Measurements from ENCODE around the gene SYNPR.

The SYNPR gene

GRCh38 chr3:63304421-63304820, 26.3 kb downstream of the SYNPR start:
- no peak for DNase-seq (ENCODE audit: low spot score)

- no peak for DNase-seq (ENCODE audit: low spot score)
These were observed 30.0 kb downstream of the SYNPR start for GRCh38 chr3:63308072-63308471.

- no peak for DNase-seq (ENCODE audit: low spot score)
These were observed 31.7 kb downstream of the SYNPR start for GRCh38 chr3:63309768-63310167.

- DNase-seq (ENCODE audit: low spot score): no peak
These were observed 45.7 kb downstream of the SYNPR start for GRCh38 chr3:63323766-63324165.

GRCh38 chr3:63324621-63325020, 46.5 kb downstream of the SYNPR start:
- DNase-seq (ENCODE audit: low spot score): no peak

GRCh38 chr3:63325386-63325785, 47.3 kb downstream of the SYNPR start:
- no peak for DNase-seq (ENCODE audit: low spot score)

- no peak for DNase-seq (ENCODE audit: low spot score)
These were observed 50.3 kb downstream of the SYNPR start for GRCh38 chr3:63328365-63328764.

- no peak for DNase-seq (ENCODE audit: low spot score)
These were observed 53.4 kb downstream of the SYNPR start for GRCh38 chr3:63331520-63331919.

- DNase-seq (ENCODE audit: low spot score): no peak
These were observed 55.7 kb downstream of the SYNPR start for GRCh38 chr3:63333815-63334214.

- no peak for DNase-seq (ENCODE audit: low spot score)
These were observed 60.2 kb downstream of the SYNPR start for GRCh38 chr3:63338351-63338750.

GRCh38 chr3:63343674-63344073, 65.6 kb downstream of the SYNPR start:
- DNase-seq (ENCODE audit: low spot score): peak; percentile 1

GRCh38 chr3:63344661-63345060, 66.6 kb downstream of the SYNPR start:
- no peak for DNase-seq (ENCODE audit: low spot score)

GRCh38 chr3:63349583-63350573, 71.8 kb downstream of the SYNPR start:
- peak; percentile 2 for DNase-seq (ENCODE audit: low spot score)

- DNase-seq (ENCODE audit: low spot score): peak; percentile 2
These were observed 73.3 kb downstream of the SYNPR start for GRCh38 chr3:63351159-63352007.

- DNase-seq (ENCODE audit: low spot score): no peak
These were observed 73.8 kb downstream of the SYNPR start for GRCh38 chr3:63352008-63352279.

- DNase-seq (ENCODE audit: low spot score): no peak
These were observed 75.3 kb downstream of the SYNPR start for GRCh38 chr3:63353383-63353782.

GRCh38 chr3:63354160-63354559, 76.1 kb downstream of the SYNPR start:
- DNase-seq (ENCODE audit: low spot score): no peak

- DNase-seq (ENCODE audit: low spot score): no peak
These were observed 77.7 kb downstream of the SYNPR start for GRCh38 chr3:63355809-63356208.

GRCh38 chr3:63364495-63364894, 86.4 kb downstream of the SYNPR start:
- DNase-seq (ENCODE audit: low spot score): no peak

GRCh38 chr3:63364910-63365309, 86.8 kb downstream of the SYNPR start:
- DNase-seq (ENCODE audit: low spot score): no peak

GRCh38 chr3:63365671-63366070, 87.6 kb downstream of the SYNPR start:
- no peak for DNase-seq (ENCODE audit: low spot score)

GRCh38 chr3:63370094-63370493, 92.0 kb downstream of the SYNPR start:
- no peak for DNase-seq (ENCODE audit: low spot score)

- no peak for DNase-seq (ENCODE audit: low spot score)
These were observed 104.9 kb downstream of the SYNPR start for GRCh38 chr3:63383040-63383439.
